ENCODE results near the gene DOCK1. TPM values are rescaled to one million over a fixed set of nuclear protein-coding genes. Genes with fewer than 3 reads are reported as not detected.

DOCK1 gene
- total RNA-seq: under 1 TPM; 0.14 to 0.18 TPM

DNA sequence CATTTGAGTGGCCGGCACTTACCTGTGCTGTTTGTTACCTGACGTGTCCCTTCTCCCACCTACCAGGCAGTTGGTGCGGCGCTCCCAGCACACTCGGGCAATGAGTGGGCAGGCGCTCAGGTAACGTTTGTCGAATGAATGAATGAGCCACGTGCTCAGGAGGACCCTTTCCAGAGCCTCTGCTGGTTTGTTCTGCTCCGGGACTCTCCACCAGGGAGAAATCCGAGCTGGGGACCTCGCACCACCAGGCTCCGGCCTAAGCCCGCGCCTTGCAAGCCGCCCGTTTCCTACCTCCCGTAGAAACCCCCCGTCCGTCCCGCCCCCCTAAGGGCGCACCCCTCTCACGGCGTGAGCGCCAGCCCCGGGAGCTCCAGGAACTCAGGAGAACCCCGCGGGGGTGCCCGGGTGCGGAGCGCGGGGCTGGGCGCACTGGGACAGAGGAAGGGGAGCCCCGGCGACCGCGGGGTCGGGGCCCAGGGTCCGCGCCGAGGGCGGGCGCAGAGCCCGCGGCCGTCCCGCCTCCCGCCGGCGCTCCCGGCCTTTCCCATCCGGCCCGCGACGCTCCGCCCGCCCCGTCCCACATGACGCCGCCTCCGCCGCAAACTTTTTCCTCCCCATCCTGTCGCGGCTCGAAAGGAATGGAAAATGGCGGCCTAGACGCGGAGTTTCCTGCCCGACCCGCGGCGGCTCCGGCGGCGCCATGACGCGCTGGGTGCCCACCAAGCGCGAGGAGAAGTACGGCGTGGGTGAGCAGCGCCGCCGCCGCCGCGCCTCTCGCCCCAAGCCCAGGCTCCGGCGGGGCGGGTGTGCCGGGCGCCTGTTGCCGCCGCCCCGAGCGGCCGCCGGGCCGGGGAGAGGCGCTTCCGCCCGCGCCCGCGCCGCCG is at the start of gene DOCK1:
DOCK1 (plus strand) TSS at position 611 of the 884 bp plus-strand sequence; CDS start at position 701, 90 bp downstream.
- ATAC-seq: peak; percentile 53
- peak; percentile 17 for DNase-seq
- Mint-ChIP-seq H3K36me3 (ENCODE audit: low read depth) (peaks cover 1% of the 10 kb centered on the region), H3K4me1 (ENCODE audit: low read depth) (no peaks in the 10 kb centered on the region), H3K4me3 (peak within 1 kb of the TSS; percentile 49), H3K27ac (no peak within 1 kb of the TSS), H3K9me3 (no peaks in the 10 kb centered on the region), H3K27me3 (peaks cover 24% of the 10 kb centered on the region)
- intact Hi-C loops (cut with micrococcal nuclease): no loop called here
- TF ChIP-seq, protein P1, sequence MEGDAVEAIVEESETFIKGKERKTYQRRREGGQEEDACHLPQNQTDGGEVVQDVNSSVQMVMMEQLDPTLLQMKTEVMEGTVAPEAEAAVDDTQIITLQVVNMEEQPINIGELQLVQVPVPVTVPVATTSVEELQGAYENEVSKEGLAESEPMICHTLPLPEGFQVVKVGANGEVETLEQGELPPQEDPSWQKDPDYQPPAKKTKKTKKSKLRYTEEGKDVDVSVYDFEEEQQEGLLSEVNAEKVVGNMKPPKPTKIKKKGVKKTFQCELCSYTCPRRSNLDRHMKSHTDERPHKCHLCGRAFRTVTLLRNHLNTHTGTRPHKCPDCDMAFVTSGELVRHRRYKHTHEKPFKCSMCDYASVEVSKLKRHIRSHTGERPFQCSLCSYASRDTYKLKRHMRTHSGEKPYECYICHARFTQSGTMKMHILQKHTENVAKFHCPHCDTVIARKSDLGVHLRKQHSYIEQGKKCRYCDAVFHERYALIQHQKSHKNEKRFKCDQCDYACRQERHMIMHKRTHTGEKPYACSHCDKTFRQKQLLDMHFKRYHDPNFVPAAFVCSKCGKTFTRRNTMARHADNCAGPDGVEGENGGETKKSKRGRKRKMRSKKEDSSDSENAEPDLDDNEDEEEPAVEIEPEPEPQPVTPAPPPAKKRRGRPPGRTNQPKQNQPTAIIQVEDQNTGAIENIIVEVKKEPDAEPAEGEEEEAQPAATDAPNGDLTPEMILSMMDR (IDR thresholded peaks at IDR 0.05): no peak
- ChIA-PET POLR2A (no interaction called here), CTCF (no interaction called here)

DNA sequence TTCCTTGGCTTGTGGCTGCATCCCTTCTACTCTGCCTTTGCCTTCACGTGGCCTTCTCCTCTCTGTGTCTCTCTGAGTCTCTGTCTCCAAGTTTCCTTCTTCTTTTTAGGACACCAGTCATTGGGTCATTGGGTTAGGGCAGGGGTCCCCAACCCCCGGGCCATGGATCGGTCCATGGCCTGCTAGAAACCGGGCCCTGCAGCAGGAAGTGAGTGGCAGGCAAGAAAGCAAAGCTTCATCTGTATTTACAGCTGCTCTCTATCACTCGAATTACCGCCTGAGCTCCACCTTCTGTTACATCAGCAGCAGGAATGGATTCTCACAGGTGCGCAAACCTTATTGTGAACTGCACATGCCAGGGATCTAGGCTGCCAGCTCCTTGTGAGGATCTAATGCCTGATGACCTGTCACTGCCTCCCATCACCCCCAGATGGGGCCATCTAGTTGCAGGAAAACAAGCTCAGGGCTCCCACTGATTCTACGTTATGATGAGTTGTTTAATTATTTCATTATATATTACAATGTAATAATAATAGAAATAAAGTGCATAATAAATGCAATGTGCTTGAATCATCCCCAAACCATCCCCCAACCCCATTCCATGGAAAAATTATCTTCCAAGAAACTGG is 47.9 kb upstream of the DOCK1 start:
- CTCF ChIA-PET: no interaction called here
- peaks cover 1% of the 10 kb centered on the region for H3K9me3 Mint-ChIP-seq
- intact Hi-C loops (cut with micrococcal nuclease): no loop called here
- ATAC-seq: no peak
- no peaks in the 10 kb centered on the region for H3K4me1 Mint-ChIP-seq (ENCODE audit: low read depth)
- POLR2A ChIA-PET: no interaction called here
- no peak overlapping the region for H3K4me3 Mint-ChIP-seq
- DNase-seq: no peak
- H3K27ac Mint-ChIP-seq: no peak overlapping the region
- no peaks in the 10 kb centered on the region for H3K36me3 Mint-ChIP-seq (ENCODE audit: low read depth)
- no peaks in the 10 kb centered on the region for H3K27me3 Mint-ChIP-seq
- TF ChIP-seq, protein P1 (IDR thresholded peaks at IDR 0.05): no peak

DNA sequence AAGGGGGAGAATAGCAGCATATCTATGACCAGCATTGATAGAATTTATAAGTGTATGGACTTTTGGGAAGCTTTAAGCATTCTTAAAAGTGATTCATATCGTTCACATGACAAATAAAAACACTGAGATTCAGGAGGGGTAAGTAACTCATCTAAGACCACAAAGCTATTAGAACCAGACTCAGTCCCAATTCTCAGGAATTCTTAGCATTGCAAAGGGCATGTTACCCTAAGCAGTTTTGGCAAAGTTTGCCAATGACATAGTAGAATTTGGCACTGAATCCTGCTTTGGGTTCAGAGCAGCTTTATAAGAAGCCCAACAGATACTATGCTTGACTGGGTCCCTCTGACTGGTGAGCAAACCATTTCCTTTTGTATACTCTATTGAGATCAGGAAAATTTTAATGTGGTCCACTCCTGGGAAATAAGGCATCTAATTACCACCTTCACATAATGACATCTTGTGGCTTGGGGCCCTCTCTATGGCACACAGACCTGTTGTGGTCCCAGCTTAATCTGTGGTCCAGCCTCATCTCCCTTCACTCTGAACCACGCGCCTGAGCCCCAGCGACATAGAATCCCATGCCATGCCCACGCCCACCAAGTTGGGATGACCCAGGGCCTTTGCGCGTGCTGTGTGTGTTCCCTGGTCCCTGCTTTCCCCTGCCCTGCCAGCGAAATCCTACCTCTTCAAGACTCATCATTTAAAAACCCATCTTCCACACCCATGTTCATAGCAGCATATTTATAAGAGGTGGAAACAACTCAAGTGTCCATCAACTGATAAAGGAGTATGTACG is 37.5 kb upstream of the DOCK1 start:
- ChIA-PET CTCF (no interaction called here), POLR2A (no interaction called here)
- ATAC-seq (no peak), DNase-seq (no peak)
- intact Hi-C loops (cut with micrococcal nuclease): no loop called here
- H3K27me3 Mint-ChIP-seq: no peaks in the 10 kb centered on the region
- no peaks in the 10 kb centered on the region for H3K4me1 Mint-ChIP-seq (ENCODE audit: low read depth)
- peaks cover 3% of the 10 kb centered on the region for H3K9me3 Mint-ChIP-seq
- no peaks in the 10 kb centered on the region for H3K36me3 Mint-ChIP-seq (ENCODE audit: low read depth)
- H3K27ac Mint-ChIP-seq: no peak overlapping the region
- TF ChIP-seq, protein P1 (IDR thresholded peaks at IDR 0.05): no peak
- no peak overlapping the region for H3K4me3 Mint-ChIP-seq

DNA sequence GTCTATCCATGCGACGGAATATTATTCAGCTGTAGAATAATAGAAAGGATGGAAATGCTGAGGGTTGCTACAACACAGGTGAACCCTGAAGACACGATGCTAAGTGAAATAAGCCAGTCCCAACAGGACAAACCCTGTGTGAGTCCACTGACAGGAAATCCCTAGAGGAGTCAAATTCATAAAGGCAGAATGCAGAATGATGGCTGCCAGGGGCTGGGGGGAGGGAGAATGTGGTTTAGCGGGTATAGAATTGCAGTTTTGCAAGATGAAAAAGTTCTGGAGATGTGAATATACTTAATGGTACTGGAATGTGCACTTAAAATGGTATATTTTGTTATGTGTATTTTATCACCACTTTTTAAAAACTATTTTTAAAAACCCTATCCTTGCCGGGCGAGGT is 36.9 kb upstream of the DOCK1 start:
- Mint-ChIP-seq H3K27ac (no peak overlapping the region), H3K4me3 (no peak overlapping the region), H3K4me1 (ENCODE audit: low read depth) (no peaks in the 10 kb centered on the region), H3K27me3 (no peaks in the 10 kb centered on the region), H3K9me3 (peaks cover 3% of the 10 kb centered on the region), H3K36me3 (ENCODE audit: low read depth) (no peaks in the 10 kb centered on the region)
- DNase-seq (no peak), ATAC-seq (no peak)
- intact Hi-C loops (cut with micrococcal nuclease): no loop called here
- POLR2A ChIA-PET: no interaction called here
- TF ChIP-seq, protein P1 (IDR thresholded peaks at IDR 0.05): no peak
- CTCF ChIA-PET: no interaction called here
